GM04503 (cell line): ENCODE data around the gene NLGN2.
A peak's percentile ranks its signal among the peaks of the same experiment; 100 is the strongest.

Experiments used
- DNase-seq: peaks from one replicate; pipeline ENCODE4 v3.0.0-alpha.2; 2012; ENCODE audit warnings: low read depth

NLGN2 gene

DNA sequence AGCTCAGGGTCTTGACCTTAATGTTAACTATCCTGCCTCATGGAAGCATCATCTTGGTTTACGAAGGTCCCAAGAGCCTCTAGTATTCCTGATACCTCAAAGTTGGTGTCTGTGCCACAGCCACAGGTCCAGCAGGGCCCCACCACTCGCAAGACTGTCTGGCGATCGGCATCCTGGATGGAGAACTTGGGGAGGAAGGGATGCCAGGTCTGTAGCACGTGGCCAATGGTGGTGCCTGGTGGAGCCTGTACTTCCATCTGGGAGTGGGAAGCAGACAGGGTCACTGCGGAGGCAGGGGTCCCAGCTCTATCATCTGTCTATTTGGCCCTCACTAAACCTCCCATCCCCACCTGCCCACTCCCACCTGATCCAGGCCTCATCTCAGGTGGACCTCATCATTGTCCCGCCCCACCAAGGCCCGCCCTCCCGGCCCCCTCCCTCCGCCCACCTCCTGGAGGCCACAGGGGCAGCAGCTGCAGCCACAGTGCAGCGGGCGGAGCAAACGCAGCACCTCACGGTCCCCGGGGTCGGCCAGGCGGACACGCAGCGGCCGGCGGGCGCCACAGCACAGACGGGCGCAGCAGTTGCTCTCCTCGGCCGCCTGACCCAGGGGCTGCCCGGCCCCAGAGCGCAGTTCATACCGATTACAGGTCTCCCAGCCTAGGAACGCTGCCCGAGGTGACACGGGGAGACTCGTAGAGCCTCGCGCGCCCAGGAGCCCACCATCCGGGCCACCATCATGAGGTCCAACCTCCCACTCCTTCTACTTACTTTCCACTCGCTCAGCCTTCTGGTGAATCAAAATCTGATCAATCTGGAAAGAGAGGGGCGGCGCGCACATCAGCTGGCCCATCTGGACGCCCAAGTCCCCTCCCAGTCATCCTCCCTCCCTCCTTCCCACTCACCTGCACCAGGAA, 14.7 kb upstream of the NLGN2 start:
- DNase-seq, result no peak

- no peak for DNase-seq
Measured at GRCh38 chr17:7393613-7394451, 13.8 kb upstream of the NLGN2 start.

DNA sequence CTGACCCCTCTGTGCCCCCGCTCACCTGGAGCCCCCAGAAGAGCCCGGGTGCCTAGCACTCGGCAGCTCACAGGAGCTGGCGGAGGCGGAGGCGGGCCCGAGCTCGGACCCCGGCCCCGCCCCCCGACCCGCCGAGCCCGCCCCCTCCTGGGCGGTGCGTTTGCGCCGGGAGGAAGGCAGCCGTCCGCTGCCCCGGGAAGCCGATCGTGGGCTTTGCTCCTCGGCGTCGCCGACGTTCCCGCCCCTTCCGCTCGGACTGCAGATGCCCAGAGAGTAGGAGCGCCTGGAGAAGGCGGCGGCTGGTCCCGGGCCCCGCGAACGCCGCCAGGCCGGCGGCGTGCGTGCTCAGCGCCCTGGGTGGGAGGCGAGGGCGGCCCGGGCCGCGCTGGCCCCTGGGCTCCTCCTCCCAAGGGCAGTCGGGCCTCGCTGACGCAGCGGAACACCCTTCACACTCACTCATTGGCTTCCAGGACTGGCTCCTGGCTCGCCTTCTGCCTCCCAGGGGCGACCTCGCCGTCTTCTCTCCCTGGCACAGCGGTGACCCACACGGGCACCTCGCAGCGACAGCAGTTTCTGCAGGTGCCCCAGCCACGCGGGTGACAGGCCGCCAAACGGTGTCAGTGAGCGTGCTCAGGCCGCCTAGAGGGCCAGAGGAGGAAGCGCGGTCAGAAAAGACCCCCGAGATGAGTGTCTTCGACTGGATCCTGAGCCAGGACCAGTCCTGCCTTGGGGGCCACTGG, 13.0 kb upstream of the NLGN2 start, which contains the start of gene PLSCR3:
TSS of gene PLSCR3 (minus strand) at position 74 of the 740 bp plus-strand sequence. CDS start 415 bp downstream, outside the sequence.
- DNase-seq, result no peak

- DNase-seq, result no peak
Measured at GRCh38 chr17:7396147-7396546, 11.5 kb upstream of the NLGN2 start.

GRCh38 chr17:7398612-7399011, 9.0 kb upstream of the NLGN2 start:
- DNase-seq, result no peak

DNA sequence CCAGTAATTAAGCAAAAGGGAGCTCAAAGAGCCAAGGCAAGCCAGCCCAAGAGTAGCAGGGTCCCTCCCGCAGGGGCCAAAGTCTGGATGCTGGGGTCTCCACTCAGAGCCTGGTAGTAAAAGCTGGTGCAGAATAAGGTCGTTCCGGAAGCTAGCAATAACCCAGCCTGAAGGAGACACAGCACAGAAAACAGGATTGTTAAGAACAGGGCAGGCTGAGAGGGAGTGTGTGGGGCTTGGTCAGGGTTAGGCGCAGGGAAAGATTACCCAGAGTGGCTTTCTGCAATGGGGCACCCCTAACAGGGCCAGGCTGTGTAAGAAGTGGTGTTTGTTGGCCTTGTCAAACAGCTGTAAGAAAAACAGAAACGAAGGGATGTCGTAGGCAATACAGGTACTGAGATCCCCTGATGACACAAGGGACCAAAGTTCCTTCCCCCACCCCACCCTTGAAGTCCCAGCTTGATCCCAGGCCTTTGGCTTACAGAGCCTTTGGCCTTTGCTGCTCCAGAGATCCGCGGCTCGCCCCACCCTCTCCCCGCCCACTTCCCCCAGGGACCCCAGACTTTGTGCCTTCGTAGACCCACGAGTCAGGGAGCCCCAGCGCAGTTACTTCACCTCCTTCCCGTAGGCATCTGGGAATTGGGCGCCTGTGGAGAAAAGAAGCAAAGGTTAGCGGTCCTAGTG, 4.5 kb upstream of the NLGN2 start:
- DNase-seq, result no peak

- no peak for DNase-seq
Measured at GRCh38 chr17:7403727-7403976, 4.0 kb upstream of the NLGN2 start.

DNA sequence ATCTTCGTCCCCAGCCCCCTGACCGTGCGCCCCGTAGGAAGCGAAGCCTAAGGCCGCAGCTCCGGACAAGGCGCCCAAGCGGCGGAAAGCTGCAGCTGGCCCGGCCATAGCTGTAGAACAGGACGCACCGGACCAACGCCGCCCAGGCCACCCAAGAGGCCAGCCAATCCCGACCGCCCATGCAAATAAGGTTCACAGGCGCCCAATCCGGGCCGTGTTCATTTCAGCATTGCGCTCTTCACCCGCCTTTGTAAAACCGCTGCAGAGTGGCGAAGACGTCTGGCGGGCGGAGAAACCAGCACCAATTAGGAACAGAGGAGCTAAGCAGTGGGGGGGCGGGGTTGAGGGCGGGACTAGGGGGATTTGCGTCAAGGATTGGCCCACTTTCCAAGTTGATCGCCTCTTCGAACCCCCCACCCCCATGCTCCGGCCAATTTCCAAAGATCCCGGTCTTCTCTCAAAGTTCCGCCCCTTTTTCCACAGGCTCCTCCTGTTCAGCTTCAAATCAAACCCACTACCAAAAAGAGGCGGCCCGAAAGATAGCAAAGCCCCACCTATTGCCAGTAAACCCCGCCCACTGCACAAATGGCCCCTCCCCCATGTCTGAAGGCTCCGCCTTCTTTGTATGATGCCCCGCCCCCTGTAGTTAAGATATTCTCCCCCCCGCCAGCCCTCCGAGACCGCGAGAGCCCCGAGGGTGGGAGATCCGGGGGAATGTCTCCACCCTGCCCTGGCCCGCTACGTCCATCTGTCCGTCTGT, 3.5 kb upstream of the NLGN2 start, which contains the start of gene TMEM256:
TSS of gene TMEM256 (minus strand) at position 121 of the 760 bp plus-strand sequence. CDS start at position 108, 13 bp downstream.
- DNase-seq, result peak; percentile 95

DNA sequence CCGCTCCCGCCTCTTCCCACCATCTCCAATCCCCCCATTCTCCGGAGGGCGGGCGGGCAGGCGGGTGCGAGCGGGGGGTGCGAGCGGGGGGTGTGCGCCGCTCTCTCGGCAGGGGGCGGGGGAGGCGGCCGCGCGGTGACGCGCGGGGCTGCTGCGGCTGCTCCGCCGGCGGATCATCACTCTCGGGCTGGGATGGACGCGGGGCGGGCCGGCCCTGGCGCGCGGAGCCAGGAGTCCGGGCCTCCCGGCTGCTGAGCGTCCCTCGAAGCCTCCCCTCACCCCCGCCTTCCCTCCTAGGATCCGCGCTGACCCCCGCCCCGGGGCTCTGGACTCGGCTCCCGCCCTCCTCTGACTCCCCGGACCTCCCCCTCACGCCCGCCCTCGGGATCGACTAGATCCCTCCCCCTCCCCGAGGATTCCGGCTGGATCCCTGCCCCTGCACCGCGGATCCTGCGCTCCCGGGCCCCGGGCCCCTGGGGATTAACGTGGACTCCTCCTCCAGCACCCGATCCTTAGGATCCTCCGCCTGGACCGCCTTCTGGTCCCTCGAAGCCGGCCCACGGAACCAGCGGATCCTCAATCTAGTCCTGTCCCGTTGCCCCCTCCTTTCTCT, 2.8 kb upstream of the NLGN2 start:
- no peak for DNase-seq

DNA sequence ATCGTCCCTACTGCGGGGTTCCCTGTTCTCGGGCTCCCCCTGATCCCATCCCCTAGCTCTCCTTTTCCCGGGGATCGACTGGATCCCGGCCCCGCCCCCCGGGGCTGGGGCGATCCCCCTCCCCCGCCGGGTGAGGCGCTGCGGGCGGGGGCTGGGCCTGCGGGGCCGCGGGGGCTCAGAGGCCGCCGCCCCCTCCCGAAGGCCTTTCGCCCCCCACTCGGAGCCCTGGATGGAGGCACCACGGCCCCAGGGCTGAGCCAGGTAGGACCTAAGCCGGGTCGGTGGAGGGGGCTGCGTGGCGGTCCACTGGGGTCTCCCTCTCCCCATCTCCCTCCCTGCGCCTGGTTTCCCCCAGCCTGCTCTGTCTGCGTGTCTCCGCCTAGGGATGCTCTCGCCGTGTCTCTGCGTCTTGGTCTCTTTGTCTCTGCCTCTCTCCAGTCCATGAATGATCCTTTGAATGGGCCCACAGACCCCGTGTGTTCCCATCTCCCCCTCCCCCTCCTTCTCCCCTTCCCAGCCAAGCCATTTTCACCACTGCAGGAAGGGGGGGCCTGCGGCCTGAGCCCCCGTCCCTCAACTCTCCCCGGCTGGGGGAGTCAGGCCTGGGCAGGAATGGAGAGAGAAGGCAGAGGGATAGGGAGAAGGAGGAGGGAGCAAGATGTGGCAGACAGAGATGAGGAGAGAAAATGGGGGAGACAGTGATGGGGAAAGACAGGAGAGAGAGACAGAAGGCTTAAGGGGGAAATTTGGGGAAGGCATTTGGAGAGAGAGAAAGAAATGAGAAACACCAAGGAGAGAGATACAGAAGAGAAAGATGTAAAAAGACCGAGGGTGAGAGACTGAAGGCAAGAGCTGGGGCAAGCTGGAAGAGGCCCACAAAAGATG, 2.1 kb upstream of the NLGN2 start:
- no peak for DNase-seq

DNA sequence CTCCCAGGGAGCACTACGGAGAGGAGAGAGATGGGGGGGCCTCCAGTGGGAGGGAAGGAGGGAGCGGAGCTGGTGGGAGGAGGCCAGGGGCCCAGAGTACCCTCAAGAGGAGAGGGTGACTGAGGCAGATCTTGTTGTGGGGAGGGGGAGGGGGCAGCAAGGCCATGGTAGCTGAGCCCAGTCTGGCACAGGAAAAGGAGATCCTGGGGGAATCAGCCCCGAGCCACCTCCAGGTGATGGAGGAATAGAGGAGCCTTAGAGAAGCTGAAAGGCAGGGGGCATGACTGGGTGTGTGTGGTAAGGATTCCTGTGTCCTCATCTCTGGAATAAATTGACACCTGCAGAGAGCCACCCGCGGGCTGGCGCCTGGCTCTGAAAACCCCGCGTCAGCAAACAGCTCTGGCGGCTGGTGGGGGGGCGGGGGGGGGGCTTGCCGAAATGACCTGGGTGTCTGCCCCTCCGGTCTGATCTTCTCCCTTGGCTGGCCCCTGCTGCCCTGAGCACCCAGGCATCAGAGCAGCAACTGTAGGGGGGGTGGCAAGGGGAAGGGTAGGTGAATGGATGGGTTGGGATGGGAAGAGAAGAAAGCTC, 1.3 kb upstream of the NLGN2 start:
- no peak for DNase-seq

- DNase-seq, result no peak
Measured at GRCh38 chr17:7407082-7407481, 563 bp upstream of the NLGN2 start.

- DNase-seq, result no peak
Measured at GRCh38 chr17:7408252-7408727, 645 bp downstream of the NLGN2 start.

DNA sequence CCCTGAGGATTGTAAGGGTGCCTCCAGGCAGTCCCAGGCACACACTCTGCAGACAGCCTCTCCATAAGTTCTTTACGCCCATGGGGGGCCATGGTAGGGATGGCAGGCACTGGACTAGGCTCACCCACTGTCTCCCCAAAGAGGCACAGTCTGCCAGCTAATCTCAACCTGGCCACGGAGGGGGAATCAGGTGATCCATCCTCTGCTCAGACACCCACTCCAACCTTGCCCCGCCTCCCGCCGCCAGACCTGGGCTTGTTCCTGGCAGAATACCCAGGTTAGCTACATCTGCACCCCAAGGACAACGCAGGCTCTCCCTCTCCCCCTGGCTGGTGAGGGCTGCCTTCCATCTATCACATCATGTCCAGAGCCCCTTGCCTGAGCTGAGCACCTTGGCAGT, 1.2 kb downstream of the NLGN2 start:
- no peak for DNase-seq

DNA sequence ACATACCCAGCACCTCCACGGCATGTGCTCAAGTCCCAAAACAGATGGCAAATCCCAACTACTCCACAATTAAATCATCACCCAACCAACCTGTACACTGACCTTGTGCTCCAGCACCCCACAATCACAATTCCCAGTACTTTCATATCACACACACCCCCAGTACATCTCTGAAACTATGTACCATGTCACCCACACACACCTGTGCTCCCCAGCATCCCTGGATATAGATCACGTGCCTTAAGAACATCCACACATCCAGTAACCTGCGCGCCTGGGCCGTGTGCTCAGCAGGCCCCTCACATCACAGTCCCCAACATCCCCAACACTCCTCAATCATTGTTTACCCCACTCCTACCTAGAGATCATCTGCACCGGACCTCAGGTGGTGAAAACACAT, 2.1 kb downstream of the NLGN2 start:
- DNase-seq, result no peak

DNA sequence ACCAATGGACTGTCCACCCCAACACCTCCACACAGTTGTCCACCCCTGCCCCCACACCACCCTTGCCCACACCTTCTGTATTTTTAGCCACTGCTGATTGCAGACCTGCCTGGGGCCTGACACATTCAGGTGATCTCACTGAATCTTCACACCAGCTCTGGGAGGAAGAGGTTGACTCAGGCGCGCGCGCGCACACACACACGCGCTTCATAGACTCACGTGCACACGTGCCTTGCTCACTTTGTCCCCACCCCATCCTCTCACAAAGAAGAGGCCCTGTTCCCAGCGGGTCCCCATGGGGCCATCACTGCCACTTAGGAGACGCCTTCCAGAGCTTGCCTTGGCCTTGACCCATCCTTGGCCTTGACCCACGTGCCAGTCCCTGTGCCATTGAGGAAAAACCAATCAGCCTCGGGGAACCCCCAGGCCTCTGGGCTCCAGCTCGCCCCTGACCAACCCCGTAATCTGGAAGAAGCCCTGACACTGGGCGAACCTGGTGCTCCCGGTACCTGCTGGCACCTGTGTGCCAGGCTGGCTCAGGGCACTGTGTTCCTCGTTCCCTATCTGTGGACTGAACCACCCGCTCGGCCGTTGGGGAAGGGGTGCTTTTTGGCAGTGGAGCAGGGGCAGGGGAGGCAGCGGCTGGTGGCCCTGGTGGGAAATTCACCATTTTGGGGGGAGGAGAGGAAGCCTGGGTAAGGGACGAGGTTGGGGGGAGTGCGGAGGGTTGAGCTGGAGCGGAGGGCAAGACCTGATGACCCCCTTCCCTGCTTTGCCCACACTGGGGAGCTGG, 3.2 kb downstream of the NLGN2 start:
- no peak for DNase-seq

GRCh38 chr17:7411427-7411750, 3.7 kb downstream of the NLGN2 start:
- no peak for DNase-seq

- no peak for DNase-seq
Measured at GRCh38 chr17:7413346-7413985, 5.8 kb downstream of the NLGN2 start.
